Measurements from ENCODE around the gene HOXB5.

The HOXB5 gene

DNA sequence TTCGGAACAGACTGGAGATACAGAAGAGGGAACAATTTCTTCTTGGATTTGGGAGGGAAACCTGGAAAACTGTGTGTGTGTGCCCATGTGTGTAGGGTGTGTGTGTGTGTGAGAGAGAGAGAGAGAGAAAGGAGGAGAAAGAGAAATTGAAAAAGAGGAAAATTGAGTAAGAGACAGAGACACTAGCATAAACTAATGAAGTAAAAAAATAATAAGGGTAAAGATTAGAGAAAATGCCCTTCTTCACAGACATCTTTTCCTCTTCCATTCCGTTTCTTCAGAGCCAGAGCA lies 34.8 kb downstream of the HOXB5 start (continued):
- TF ChIP-seq, protein P1, sequence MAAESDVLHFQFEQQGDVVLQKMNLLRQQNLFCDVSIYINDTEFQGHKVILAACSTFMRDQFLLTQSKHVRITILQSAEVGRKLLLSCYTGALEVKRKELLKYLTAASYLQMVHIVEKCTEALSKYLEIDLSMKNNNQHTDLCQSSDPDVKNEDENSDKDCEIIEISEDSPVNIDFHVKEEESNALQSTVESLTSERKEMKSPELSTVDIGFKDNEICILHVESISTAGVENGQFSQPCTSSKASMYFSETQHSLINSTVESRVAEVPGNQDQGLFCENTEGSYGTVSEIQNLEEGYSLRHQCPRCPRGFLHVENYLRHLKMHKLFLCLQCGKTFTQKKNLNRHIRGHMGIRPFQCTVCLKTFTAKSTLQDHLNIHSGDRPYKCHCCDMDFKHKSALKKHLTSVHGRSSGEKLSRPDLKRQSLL (tag by site-specific recombination; IDR thresholded peaks at IDR 0.05), result no peak
- no peak for TF ChIP-seq ZFP3 (tag by site-specific recombination; IDR thresholded peaks at IDR 0.05; ENCODE audit: low read depth)
- no peak for TF ChIP-seq OSR2 (tag by site-specific recombination; IDR thresholded peaks at IDR 0.05)
- TF ChIP-seq ZNF426 (tag by site-specific recombination; IDR thresholded peaks at IDR 0.05), result no peak
- TF ChIP-seq ZNF555 (tag by site-specific recombination; conservative IDR thresholded peaks at IDR 0.05), result no peak
- TF ChIP-seq, protein P2, sequence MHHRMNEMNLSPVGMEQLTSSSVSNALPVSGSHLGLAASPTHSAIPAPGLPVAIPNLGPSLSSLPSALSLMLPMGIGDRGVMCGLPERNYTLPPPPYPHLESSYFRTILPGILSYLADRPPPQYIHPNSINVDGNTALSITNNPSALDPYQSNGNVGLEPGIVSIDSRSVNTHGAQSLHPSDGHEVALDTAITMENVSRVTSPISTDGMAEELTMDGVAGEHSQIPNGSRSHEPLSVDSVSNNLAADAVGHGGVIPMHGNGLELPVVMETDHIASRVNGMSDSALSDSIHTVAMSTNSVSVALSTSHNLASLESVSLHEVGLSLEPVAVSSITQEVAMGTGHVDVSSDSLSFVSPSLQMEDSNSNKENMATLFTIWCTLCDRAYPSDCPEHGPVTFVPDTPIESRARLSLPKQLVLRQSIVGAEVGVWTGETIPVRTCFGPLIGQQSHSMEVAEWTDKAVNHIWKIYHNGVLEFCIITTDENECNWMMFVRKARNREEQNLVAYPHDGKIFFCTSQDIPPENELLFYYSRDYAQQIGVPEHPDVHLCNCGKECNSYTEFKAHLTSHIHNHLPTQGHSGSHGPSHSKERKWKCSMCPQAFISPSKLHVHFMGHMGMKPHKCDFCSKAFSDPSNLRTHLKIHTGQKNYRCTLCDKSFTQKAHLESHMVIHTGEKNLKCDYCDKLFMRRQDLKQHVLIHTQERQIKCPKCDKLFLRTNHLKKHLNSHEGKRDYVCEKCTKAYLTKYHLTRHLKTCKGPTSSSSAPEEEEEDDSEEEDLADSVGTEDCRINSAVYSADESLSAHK (tag by site-specific recombination; IDR thresholded peaks at IDR 0.05), result no peak
- no peak for TF ChIP-seq HOXD13 (CRISPR knock-in tag; IDR thresholded peaks at IDR 0.05; ENCODE audit: borderline replicate concordance)

DNA sequence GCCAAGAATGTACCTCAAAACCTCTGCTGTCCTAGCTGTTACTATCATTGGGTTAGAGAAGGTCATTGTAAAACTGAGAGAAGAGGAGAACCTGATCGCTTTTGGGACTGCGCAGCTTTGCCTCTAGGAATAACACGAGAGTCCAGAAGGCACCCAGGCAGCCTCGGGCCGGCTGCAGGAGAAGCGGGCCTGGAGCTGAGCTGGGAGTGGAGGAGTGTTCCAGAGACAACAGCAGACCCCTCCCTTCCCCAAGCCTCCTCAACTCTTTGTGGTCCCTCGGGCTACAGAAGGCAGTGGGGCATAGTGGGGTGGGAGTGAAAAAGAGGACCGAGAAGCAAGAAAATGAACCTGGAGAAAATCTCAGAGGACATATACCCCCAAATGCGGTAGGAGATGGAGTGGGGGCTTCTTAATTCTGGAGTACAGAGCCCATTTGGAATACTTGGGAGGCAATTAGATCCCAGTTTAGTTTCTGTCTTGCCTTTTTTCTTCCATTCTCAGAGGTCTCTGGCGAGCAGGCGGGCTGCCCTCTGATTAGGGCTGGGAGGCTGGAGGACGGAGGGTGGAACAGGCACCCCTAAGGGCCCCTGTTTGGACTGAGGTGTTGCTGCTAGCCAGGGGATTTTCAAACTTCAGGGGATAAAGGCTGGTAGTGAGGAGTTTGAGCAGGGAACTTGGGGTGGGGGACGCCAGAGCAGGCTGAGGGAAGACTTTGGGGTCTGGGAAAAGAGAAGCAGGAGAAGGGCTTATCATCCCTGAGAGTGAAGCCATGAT lies 35.3 kb downstream of the HOXB5 start:
- Histone ChIP-seq H3K27ac (ENCODE audit: extremely low read depth, low read depth, low read length) (peak overlapping the region; percentile 97; the same call in 1 of the 2 replicates), H3K4me1 (ENCODE audit: control insufficient read depth, insufficient read depth, low read length) (peaks cover 83% of the 10 kb centered on the region), H3K36me3 (ENCODE audit: control insufficient read depth in 2 of 2, insufficient read depth in 1 of 2, low read length in 2 of 2) (peaks cover 13 to 50% of the 10 kb centered on the region in 2 experiments), H3K9me3 (ENCODE audit: control insufficient read depth, insufficient read depth, low read depth, low read length) (no peaks in the 10 kb centered on the region), H3K4me3 (ENCODE audit: low read depth, low read length) (no peak overlapping the region)
- ChIA-PET POLR2A (no interaction called here), CTCF (interaction anchor here (1.1 to 1.7 kb wide), 4 partner anchors 9 to 66 kb away, joined by 3 to 6 read pairs (median 4); no protein-coding TSS in a partner anchor)
- TF ChIP-seq ZNF830 (tag by site-specific recombination; IDR thresholded peaks at IDR 0.05; ENCODE audit: low read depth), result no peak
- peak; percentile 13; the same call in 1 of the 2 replicates for TF ChIP-seq IKZF3 (tag by site-specific recombination; IDR thresholded peaks at IDR 0.05)

DNA sequence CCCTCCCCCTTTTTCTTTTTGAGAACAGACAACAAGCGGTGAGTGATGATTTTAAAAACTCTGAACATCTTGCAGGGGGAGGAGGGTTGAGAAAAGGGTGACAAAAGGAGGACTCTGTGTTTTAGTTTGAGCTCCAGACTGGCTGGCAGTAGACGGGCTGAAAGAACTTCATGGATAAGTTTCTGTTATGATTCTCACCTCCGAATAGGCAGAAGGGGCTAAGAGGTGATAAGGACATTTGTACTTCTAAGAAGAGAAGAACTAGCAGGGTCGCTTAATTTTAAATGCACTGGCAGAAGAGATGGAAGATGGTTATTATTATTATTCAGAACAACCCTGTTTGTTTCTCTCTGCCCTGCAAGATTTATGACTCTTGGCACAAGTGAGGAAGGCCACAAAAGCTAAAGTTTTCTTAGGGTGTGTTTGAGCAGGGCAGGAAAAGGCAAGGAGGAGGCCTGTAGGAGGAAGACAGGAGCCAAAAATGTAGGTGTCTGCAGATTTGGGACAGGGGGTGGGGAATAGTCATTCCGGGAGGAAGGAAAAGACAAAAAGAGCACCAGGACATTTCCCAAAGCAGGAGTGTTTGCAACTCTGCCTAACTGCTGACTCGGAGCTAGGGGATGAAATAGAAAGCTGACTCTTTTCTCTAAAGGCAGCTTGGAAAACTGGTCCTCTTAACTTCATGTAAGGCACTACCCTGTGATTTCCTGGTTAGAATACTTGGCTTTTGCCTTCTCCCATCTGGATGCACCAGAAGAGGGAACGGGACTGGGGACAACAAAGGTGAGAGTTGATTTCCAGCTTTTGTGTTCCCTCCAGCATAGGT lies 36.8 kb downstream of the HOXB5 start:
- ChIA-PET POLR2A (interaction anchor here (0.6 to 3.0 kb wide), 10 partner anchors 10 to 135 kb away, joined by 3 to 26 read pairs (median 6); partner anchors contain the start of gene HOXB5), CTCF (interaction anchor here (0.6 to 1.7 kb wide), 13 partner anchors 8 to 404 kb away, joined by 3 to 6 read pairs (median 4); no protein-coding TSS in a partner anchor)
- H3K27ac ChIP-seq (ENCODE audit: extremely low read depth, low read depth, low read length), result peak overlapping the region; percentile 97
- H3K4me1 ChIP-seq (ENCODE audit: control insufficient read depth, insufficient read depth, low read length), result peaks cover 68% of the 10 kb centered on the region
- peaks cover 13 to 52% of the 10 kb centered on the region in 2 experiments for H3K36me3 ChIP-seq (ENCODE audit: control insufficient read depth in 2 of 2, insufficient read depth in 1 of 2, low read length in 2 of 2)
- no peak overlapping the region for H3K4me3 ChIP-seq (ENCODE audit: low read depth, low read length)
- H3K9me3 ChIP-seq (ENCODE audit: control insufficient read depth, insufficient read depth, low read depth, low read length), result no peaks in the 10 kb centered on the region
- TF ChIP-seq YY2 (tag by site-specific recombination; IDR thresholded peaks at IDR 0.05), result no peak
- TF ChIP-seq, protein P3, sequence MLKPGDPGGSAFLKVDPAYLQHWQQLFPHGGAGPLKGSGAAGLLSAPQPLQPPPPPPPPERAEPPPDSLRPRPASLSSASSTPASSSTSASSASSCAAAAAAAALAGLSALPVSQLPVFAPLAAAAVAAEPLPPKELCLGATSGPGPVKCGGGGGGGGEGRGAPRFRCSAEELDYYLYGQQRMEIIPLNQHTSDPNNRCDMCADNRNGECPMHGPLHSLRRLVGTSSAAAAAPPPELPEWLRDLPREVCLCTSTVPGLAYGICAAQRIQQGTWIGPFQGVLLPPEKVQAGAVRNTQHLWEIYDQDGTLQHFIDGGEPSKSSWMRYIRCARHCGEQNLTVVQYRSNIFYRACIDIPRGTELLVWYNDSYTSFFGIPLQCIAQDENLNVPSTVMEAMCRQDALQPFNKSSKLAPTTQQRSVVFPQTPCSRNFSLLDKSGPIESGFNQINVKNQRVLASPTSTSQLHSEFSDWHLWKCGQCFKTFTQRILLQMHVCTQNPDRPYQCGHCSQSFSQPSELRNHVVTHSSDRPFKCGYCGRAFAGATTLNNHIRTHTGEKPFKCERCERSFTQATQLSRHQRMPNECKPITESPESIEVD (tag by site-specific recombination; IDR thresholded peaks at IDR 0.05), result 0 out of 2 replicates have a peak, but pooled peaks have one; percentile 51
- no peak for TF ChIP-seq SP2 (tag by site-specific recombination; IDR thresholded peaks at IDR 0.05)
- TF ChIP-seq, protein P4, sequence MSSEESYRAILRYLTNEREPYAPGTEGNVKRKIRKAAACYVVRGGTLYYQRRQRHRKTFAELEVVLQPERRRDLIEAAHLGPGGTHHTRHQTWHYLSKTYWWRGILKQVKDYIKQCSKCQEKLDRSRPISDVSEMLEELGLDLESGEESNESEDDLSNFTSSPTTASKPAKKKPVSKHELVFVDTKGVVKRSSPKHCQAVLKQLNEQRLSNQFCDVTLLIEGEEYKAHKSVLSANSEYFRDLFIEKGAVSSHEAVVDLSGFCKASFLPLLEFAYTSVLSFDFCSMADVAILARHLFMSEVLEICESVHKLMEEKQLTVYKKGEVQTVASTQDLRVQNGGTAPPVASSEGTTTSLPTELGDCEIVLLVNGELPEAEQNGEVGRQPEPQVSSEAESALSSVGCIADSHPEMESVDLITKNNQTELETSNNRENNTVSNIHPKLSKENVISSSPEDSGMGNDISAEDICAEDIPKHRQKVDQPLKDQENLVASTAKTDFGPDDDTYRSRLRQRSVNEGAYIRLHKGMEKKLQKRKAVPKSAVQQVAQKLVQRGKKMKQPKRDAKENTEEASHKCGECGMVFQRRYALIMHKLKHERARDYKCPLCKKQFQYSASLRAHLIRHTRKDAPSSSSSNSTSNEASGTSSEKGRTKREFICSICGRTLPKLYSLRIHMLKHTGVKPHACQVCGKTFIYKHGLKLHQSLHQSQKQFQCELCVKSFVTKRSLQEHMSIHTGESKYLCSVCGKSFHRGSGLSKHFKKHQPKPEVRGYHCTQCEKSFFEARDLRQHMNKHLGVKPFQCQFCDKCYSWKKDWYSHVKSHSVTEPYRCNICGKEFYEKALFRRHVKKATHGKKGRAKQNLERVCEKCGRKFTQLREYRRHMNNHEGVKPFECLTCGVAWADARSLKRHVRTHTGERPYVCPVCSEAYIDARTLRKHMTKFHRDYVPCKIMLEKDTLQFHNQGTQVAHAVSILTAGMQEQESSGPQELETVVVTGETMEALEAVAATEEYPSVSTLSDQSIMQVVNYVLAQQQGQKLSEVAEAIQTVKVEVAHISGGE (tag by site-specific recombination; conservative IDR thresholded peaks at IDR 0.05; ENCODE audit: low read depth), result 0 out of 2 replicates have a peak, but pooled peaks have one; percentile 25
- TF ChIP-seq ZNF138 (tag by site-specific recombination; IDR thresholded peaks at IDR 0.05; ENCODE audit: borderline replicate concordance), result no peak
- TF ChIP-seq ZNF768 (tag by site-specific recombination; IDR thresholded peaks at IDR 0.05), result no peak
- no peak for TF ChIP-seq ZNF501 (tag by site-specific recombination; IDR thresholded peaks at IDR 0.05)
- no peak for TF ChIP-seq ZNF248 (tag by site-specific recombination; IDR thresholded peaks at IDR 0.05)
- TF ChIP-seq ZNF335 (tag by site-specific recombination; conservative IDR thresholded peaks at IDR 0.05), result no peak; the same call in 1 of the 2 replicates
- TF ChIP-seq ZNF777 (tag by site-specific recombination; IDR thresholded peaks at IDR 0.05; ENCODE audit: borderline replicate concordance), result no peak
- TF ChIP-seq SALL2 (tag by site-specific recombination; IDR thresholded peaks at IDR 0.05; ENCODE audit: borderline replicate concordance), result no peak
